ENCODE results near the gene OPRL1.

DNA sequence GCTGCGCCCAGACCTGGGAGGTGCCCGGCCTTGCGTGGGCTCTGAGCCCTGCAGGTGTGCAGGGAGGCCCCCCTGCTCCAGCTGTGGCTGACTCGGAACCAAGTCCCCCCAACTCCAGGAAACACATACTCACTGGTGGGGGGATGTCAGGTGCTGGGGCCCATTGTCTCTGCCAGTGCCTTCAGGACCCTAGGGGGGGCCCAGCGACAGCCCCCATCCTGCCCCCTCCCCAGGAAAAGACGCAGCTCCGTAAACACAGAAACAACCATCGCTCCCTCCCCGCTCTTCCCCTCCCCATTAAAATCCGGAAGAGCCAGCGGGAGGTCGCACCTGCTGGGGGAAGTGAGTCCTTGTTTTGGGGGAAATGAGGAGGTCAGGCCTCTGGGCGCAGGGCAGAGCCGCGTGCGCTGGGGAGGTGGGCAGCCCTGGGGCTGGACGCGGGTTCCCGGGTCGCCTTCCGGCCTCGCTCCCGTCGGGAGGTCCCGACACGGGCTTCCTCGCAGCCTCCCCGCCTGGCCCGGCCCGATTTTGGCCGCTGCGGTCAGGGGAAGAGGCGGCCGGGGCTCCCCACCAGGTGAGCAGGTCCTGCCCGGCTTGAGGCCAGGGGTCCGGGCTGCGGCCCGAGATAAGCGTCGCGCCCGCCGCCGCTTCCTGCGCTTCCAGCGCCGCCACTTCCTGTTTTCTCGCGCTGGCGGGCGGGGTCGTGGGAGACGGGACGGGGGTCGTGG, 37.7 kb upstream of the OPRL1 start:
- TF ChIP-seq POLR2A (IDR thresholded peaks at IDR 0.05): no peak
- TF ChIP-seq, protein P1, sequence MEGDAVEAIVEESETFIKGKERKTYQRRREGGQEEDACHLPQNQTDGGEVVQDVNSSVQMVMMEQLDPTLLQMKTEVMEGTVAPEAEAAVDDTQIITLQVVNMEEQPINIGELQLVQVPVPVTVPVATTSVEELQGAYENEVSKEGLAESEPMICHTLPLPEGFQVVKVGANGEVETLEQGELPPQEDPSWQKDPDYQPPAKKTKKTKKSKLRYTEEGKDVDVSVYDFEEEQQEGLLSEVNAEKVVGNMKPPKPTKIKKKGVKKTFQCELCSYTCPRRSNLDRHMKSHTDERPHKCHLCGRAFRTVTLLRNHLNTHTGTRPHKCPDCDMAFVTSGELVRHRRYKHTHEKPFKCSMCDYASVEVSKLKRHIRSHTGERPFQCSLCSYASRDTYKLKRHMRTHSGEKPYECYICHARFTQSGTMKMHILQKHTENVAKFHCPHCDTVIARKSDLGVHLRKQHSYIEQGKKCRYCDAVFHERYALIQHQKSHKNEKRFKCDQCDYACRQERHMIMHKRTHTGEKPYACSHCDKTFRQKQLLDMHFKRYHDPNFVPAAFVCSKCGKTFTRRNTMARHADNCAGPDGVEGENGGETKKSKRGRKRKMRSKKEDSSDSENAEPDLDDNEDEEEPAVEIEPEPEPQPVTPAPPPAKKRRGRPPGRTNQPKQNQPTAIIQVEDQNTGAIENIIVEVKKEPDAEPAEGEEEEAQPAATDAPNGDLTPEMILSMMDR (IDR thresholded peaks at IDR 0.05): no peak
